GM18520 (cell line): ENCODE results near the gene MRPL22.
A peak's percentile ranks its signal among the peaks of the same experiment; 100 is the strongest.
"Not testable (repeated sequence)": the region's sequence is repeated elsewhere in the genome, so short reads cannot be mapped to it uniquely, and the experiment has no call there.

Source experiments
- ATAC-seq: cut with Tn5 transposase; IDR thresholded peaks from one replicate; pipeline ENCODE4 v1.9.1; 2021; ENCODE audit not compliant: unreplicated experiment

The MRPL22 gene

GRCh38 chr5:154993461-154993860, 52.6 kb downstream of the MRPL22 start:
- no peak for ATAC-seq

DNA sequence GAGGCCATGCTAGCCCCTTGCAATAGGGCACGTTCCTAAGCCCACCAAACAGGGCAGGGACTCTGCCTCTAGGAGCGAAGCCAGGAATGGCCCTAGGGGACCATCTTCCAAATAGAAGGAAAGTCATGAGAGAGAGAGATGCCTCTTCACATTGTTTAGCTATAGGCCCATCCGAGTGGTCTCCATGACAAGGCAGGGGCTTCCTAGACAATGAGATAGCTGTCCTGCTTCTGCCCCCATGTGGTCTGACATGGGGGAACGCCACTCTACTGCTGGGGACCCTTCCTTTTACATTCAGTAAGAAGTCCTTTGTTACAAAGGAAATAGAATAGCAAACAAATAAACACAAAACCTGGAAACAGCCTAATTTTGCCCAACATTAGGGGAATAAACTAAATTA, 54.8 kb downstream of the MRPL22 start:
- ATAC-seq = no peak

GRCh38 chr5:154997746-154998145, 56.9 kb downstream of the MRPL22 start:
- ATAC-seq = no peak

DNA sequence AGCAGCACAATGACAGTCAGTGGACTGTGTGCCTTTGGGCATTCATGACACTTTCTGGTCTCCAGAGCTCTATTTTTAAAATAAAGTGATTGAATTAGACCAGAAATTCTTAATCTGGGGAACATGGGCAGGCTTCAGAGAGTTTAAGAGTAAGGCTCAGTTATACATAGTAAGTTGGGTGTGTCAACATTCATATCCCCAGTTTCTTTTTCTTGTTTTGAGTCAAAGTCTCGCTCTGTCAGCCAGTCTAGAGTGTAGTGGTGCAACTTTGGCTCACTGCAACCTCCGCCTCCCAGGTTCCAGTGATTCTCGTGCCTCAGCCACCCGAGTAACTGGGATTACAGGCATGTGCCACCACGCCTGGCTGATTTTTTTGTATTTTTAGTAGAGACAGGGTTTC, 59.0 kb downstream of the MRPL22 start:
- ATAC-seq = no peak

- no peak for ATAC-seq
Observed at GRCh38 chr5:155001523-155001922, 60.6 kb downstream of the MRPL22 start.

DNA sequence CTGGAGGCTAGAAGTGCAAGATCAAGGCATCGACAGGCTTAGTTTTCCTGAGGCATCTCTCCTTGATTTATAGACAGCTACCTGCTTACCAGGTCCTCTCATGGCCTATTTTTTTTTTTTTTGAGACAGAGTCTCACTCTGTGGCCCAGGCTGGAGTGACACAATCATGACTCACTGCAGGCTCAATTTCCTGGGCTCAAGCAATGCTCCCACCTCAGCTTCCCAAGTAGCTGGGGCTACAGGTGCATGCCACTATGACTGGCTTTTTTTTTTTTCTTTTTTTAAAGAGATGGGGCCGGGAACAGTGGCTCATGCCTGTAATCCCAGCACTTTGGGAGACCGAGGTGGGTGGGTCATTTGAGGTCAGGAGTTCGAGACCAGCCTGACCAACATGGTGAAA, 61.8 kb downstream of the MRPL22 start:
- not testable (repeated sequence) for ATAC-seq

GRCh38 chr5:155004138-155004744, 63.4 kb downstream of the MRPL22 start:
- no peak for ATAC-seq

GRCh38 chr5:155006265-155006664, 65.4 kb downstream of the MRPL22 start:
- ATAC-seq = not testable (repeated sequence)

DNA sequence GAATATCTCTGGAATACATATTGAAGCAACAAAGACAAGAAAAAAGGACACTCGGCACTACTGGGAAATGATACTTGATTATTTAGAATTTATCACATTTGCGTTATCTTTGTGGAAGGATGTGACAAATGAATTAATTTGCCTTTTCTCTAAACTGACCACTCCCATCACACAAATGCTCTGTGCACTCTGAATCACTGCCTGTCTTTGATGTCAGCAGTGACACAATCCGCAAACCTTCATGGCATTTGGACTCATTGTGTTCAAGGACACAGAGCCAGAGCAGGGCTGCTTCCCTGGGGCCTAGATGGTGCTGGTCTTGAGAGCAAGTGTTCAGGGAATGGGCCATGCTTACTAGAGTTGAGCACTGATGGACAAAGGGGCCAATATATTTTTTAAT, 67.8 kb downstream of the MRPL22 start:
- no peak for ATAC-seq

DNA sequence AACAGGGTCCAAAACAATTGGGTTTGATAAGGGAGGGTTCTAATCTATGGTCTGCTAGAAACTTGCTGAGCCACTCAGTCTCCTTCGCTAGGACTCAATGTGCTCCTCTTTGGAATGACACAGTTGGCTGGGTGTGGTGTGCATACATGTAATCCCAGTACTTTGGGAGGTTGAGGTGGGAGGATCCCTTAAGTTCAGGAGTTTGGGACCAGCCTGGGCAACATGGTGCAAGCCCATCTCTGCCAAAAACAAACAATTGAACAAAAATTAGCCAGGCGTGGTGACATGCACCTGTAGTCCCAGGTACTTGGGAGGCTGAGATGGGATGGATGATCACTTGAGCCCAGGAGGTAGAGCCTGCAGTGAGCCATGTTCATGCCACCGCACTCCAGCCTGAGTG, 70.0 kb downstream of the MRPL22 start:
- ATAC-seq = no peak

GRCh38 chr5:155013526-155013925, 72.7 kb downstream of the MRPL22 start, which contains the start of gene KIF4B:
TSS of gene KIF4B (plus strand) at chr5:155013755. CDS start at chr5:155013860, 105 bp downstream.
- ATAC-seq = no peak

DNA sequence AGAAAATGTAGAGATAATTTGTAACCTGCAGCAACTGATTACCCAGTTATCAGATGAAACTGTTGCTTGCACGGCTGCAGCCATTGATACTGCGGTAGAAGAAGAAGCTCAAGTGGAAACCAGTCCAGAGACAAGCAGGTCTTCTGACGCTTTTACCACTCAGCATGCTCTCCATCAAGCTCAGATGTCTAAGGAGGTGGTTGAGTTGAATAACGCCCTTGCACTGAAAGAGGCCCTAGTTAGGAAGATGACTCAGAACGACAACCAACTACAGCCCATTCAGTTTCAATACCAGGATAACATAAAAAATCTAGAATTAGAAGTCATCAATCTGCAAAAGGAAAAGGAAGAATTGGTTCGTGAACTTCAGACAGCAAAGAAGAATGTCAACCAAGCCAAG, 74.4 kb downstream of the MRPL22 start:
- no peak for ATAC-seq

DNA sequence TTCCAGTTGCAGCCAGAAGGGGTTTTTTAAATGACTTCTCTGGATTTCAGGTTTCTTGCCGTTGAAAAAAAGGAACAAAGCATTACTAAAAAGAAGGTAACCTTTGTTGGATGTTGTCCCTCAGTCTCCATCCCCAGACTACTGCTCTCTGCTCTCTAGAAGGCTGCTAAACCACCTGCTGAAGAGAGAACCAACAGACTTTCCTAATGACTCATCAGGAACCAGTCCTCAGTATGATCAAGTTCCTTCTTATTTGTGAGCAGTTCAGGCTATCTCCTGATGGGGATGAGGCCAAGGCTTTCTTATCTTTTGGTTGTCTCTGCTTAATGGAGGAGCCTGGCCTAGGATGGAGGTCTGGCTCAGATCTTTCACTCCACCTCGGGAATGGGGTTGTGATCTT, 76.7 kb downstream of the MRPL22 start:
- ATAC-seq = peak; percentile 95
